ENCODE results near the gene NR0B2. TPM values are rescaled to one million over a fixed set of nuclear protein-coding genes. Genes with fewer than 3 reads are reported as not detected.

NR0B2 gene
- total RNA-seq, 1 donor from 2014 or later: not detected

Other genes starting within 250 kb of the NR0B2 start
- gene ARID1A, start 218.0 kb downstream of the NR0B2 start, total RNA-seq: 41.8 and 67.8 TPM in 2 replicates
- gene PIGV, start 126.0 kb downstream of the NR0B2 start, total RNA-seq: 6.0 and 9.5 TPM in 2 replicates
- 23.2 and 24.4 TPM in 2 replicates for gene ZDHHC18, start 87.3 kb downstream of the NR0B2 start, total RNA-seq
- gene SFN, start 50.8 kb downstream of the NR0B2 start, total RNA-seq: 4.2 TPM in 1 of 2 replicates, not detected in the other
- 9.5 TPM in 2 replicates for gene GPN2, start 23.7 kb downstream of the NR0B2 start, total RNA-seq
- 4.4 and 7.1 TPM in 2 replicates for gene GPATCH3, start 13.5 kb downstream of the NR0B2 start, total RNA-seq
- gene NUDC, start 7.8 kb upstream of the NR0B2 start, total RNA-seq: 87.2 and 91.6 TPM in 2 replicates
- not detected in 2 replicates for gene KDF1, start 46.5 kb upstream of the NR0B2 start, total RNA-seq
- gene TRNP1, start 79.7 kb upstream of the NR0B2 start, total RNA-seq: 65.4 and 169 TPM in 2 replicates
- gene TENT5B, start 98.9 kb upstream of the NR0B2 start, total RNA-seq: 1.3 and 2.5 TPM in 2 replicates
- 64.3 and 112 TPM in 2 replicates for gene SLC9A1, start 241.2 kb upstream of the NR0B2 start, total RNA-seq

All from glomerular endothelial cell (primary cell).